NOMO-1 treated with DMSO at 0.1 percent for 48 hours (cell line): Measurements from ENCODE around the gene RNF150.
"Not testable (repeated sequence)": the region's sequence is repeated elsewhere in the genome, so short reads cannot be mapped to it uniquely, and the experiment has no call there.

ENCODE experiments used
- DNase-seq: peaks from one replicate; lab custom pipeline; 2025; ENCODE audit not compliant: unreplicated experiment; lab: John Stamatoyannopoulos, UW

The RNF150 gene

GRCh38 chr4:140834839-140835495, 298.3 kb downstream of the RNF150 start:
- no peak for DNase-seq

DNA sequence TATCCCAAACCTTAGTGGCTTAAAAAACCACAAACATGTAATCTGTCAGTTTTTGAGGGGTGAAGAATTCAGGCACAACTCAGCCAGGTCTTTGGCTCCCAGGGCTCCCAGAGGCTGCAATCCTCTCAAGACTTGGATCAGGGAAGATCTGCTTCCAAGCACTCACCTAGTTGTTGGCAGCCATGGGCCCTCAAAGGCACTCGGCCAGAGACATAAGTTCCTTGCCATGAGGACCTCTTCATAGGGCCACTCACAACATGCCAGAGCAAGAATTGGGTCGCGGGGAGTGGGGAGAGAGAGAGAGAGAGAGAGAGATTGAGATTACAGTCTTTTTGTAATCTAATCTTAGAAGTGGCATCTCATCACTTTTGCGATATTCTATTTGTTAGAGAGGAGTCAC, 300.0 kb downstream of the RNF150 start:
- no peak for DNase-seq

GRCh38 chr4:140829825-140830224, 303.4 kb downstream of the RNF150 start:
- DNase-seq = no peak

GRCh38 chr4:140826701-140827027, 306.6 kb downstream of the RNF150 start:
- DNase-seq = no peak

GRCh38 chr4:140820520-140820919, 312.7 kb downstream of the RNF150 start:
- DNase-seq = not testable (repeated sequence)

DNA sequence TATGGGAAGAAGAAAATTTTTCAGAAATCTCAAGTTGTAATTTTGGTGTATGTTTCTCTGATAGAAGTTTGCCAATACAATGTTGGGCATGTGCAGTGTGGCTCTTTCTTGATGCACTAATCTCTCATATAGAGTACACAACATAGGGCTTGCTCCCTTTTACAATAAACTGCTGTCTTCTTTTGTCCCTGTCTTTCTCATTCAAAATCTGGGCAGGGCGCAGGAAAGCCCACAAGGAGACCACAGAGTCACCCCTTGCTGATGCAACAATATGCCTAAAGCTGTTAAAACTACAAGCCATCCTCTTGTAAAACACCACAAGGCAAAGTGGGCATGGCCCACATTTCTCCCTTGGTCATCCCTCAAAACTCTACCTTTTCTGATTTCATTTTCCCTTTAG, 313.7 kb downstream of the RNF150 start:
- no peak for DNase-seq

GRCh38 chr4:140818433-140818832, 314.8 kb downstream of the RNF150 start:
- DNase-seq = no peak

GRCh38 chr4:140816806-140817510, 316.3 kb downstream of the RNF150 start:
- no peak for DNase-seq

DNA sequence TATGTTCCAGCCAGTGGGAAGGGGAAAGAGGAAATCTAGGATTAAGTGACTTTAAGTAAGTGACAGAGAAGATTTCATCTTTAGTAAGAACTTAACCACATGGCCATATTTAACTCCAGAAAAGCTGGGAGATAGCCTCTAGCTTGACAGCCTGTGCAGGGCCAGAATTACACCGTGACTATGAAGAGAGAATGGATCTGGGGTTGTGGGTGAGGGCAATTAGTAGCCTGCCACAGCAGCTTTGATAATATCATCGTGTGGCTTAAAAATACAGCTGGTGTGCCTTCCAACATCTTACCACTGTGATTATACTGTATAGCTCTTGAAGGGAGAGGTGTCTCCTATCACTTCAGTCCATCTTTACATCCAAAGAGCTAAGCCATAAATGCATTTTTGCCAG, 319.5 kb downstream of the RNF150 start:
- DNase-seq = no peak

DNA sequence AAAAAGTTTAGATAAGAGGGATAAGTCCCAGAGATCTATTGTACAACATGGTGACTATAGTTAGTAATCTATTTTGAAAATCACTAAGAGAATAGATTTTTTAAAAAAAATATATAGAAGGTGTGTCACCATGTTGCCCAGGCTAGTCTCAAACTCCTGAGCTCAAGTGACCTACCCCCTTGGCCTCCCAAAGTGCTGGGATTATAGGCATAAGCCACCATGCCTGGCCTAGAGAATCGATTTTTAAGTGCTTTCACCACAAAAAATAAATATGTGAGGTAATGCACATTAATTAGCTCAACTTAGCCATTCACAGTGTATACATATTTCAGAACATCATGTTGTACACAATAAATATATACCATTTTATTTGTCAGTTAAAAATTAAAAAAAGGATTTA, 320.4 kb downstream of the RNF150 start:
- no peak for DNase-seq

DNA sequence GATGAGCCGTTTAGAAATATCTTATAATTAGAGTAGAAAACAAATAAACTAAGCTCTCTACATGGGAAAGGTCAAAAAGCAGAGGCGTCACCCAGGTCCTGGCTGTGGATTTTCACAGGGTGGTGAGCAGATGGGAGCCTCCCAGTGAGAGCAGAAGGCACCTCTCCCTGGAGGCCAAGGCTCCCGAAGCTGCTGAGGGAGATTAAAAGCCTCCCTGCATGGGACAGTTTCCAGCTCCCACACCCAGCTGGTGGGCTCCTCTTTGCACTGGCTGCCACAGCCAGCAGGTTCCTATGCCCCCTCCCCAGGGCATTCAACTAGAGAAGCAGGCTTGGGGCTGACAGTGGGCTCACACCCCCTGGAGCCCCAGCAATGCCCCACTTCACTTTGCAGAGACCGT, 321.8 kb downstream of the RNF150 start:
- no peak for DNase-seq

DNA sequence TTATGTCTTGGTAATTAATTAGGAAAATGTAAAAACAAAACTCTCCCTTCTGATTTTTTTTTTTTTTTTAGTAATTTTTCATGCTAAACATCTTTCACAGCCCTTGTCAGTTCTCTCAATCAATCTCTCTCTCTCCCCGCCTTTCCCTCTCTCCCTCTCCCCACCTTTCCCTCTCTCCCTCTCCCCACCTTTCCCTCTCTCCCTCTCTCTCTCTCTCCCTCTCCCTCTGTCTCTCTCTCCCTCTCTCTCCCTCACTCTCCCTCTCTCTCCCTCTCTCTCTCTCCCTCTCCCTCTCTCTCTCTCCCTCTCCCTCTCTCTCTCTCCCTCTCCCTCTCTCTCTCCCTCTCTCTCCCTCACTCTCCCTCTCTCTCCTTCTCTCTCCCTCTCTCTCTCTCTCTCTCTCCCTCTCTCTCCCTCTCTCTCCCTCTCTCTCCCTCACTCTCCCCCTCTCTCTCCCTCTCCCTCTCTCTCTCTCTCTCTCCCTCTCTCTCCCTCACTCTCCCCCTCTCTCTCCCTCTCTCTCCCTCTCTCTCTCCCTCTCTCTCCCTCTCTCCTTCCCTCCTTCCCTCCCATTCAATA, 322.6 kb downstream of the RNF150 start:
- not testable (repeated sequence) for DNase-seq
